Bronchus fibroblast of lung (primary cell): ENCODE measurements around the gene CDK10. TPM values are rescaled to one million over a fixed set of nuclear protein-coding genes. Genes with fewer than 3 reads are reported as not detected.

Source experiments
- total RNA-seq: library from RNA; depleted of rRNA; stranded (reverse); fragments of >200 nt; gene quantifications from 2 replicates; pipeline ENCODE4 v1.2.3, GENCODE V29; 2015

CDK10 gene
- 51.0 and 65.1 TPM in 2 replicates for total RNA-seq

GRCh38 chr16:89686520-89687091, at the start of gene CDK10:
Gene CDK10, plus strand, starts transcription at chr16:89686689. Its CDS starts 22 bp downstream, at chr16:89686711.

GRCh38 chr16:89657442-89658220, 28.9 kb upstream of the CDK10 start, which contains the start of the genes CHMP1A and SPATA33:
Gene CHMP1A, minus strand, starts transcription at chr16:89657708. Its CDS starts 120 bp downstream, at chr16:89657588.
Gene SPATA33, plus strand, starts transcription at chr16:89657836. Its CDS starts 76 bp downstream, at chr16:89657912.

GRCh38 chr16:89701425-89702406, 15.2 kb downstream of the CDK10 start, which contains the start of gene SPATA2L:
Gene SPATA2L, minus strand, starts transcription at chr16:89701705. Its CDS starts 473 bp downstream, at chr16:89701232.

GRCh38 chr16:89720813-89721545, 34.5 kb downstream of the CDK10 start, which contains the start of the genes VPS9D1 and ZNF276:
Gene VPS9D1, minus strand, starts transcription at chr16:89720898. Its CDS starts 37 bp downstream, at chr16:89720861.
Gene ZNF276, plus strand, starts transcription at chr16:89721537. Its CDS starts 104 bp downstream, at chr16:89721641.

Other genes starting within 250 kb of the CDK10 start
- 41.5 and 45.4 TPM in 2 replicates for gene ANKRD11, start 196.1 kb upstream of the CDK10 start, total RNA-seq
- 111 and 145 TPM in 2 replicates for gene SPG7, start 178.3 kb upstream of the CDK10 start, total RNA-seq
- gene RPL13, start 126.0 kb upstream of the CDK10 start, total RNA-seq = 6,637 and 6,795 TPM in 2 replicates
- gene CPNE7, start 110.9 kb upstream of the CDK10 start, total RNA-seq = 34.2 and 41.4 TPM in 2 replicates
- gene DPEP1, start 73.0 kb upstream of the CDK10 start, total RNA-seq = 0.15 and 0.34 TPM in 2 replicates
- gene CHMP1A, start 29.0 kb upstream of the CDK10 start, total RNA-seq = 76.0 and 87.0 TPM in 2 replicates
- 5.1 and 7.4 TPM in 2 replicates for gene SPATA33, start 28.9 kb upstream of the CDK10 start, total RNA-seq
- 5.6 and 6.1 TPM in 2 replicates for gene SPATA2L, start 15.0 kb downstream of the CDK10 start, total RNA-seq
- gene VPS9D1, start 34.2 kb downstream of the CDK10 start, total RNA-seq = 8.5 and 9.6 TPM in 2 replicates
- gene ZNF276, start 34.8 kb downstream of the CDK10 start, total RNA-seq = 6.8 and 9.9 TPM in 2 replicates
- 21.4 and 32.6 TPM in 2 replicates for gene FANCA, start 130.0 kb downstream of the CDK10 start, total RNA-seq
- gene SPIRE2, start 141.8 kb downstream of the CDK10 start, total RNA-seq = 0.50 and 1.9 TPM in 2 replicates
- 111 and 118 TPM in 2 replicates for gene TCF25, start 186.9 kb downstream of the CDK10 start, total RNA-seq
- 2.2 and 3.7 TPM in 2 replicates for gene MC1R, start 232.2 kb downstream of the CDK10 start, total RNA-seq
- gene TUBB3, start 236.7 kb downstream of the CDK10 start, total RNA-seq = 733 and 767 TPM in 2 replicates